Gastroesophageal sphincter (tissue), 3 donors: ENCODE measurements around the gene EXOC1.

Source experiments
- CTCF ChIP-seq, 4 experiments: fragments of 200-600 bp in 2 of 4; fragments of 450-650 bp in 2 of 4; sonication (generic) in 1 of 4; IDR thresholded peaks; one replicate each; pipeline ENCODE4 v1.5.1; 2017 to 2019; ENCODE audit warnings: antibody characterized with exemption in 4 of 4, mild to moderate bottlenecking in 2 of 4, moderate library complexity in 2 of 4
- EP300 ChIP-seq: sonication (generic); formaldehyde crosslinking; IDR thresholded peaks from one replicate; pipeline ENCODE4 v1.6.1; 2017; ENCODE audit warnings: antibody characterized with exemption, mild to moderate bottlenecking
- POLR2A ChIP-seq, 2 donors: fragments of 450-650 bp; IDR thresholded peaks; one replicate each; pipeline ENCODE4 v1.6.1; 2017; ENCODE audit warnings: antibody characterized with exemption in 2 of 2, mild to moderate bottlenecking in 2 of 2, moderate library complexity in 1 of 2
- POLR2AphosphoS5 ChIP-seq: sonication (generic); formaldehyde crosslinking; IDR thresholded peaks from one replicate; pipeline ENCODE4 v1.6.1; 2017; ENCODE audit warnings: antibody characterized with exemption

GRCh38 chr4:55838356-55838755 is 15.1 kb upstream of the EXOC1 start:
- TF ChIP-seq POLR2A (IDR thresholded peaks at IDR 0.05), result no peak
- TF ChIP-seq CTCF (IDR thresholded peaks at IDR 0.05), result no peak
- no peak for TF ChIP-seq EP300
- no peak for TF ChIP-seq POLR2AphosphoS5
